HG03060 (cell line): Measurements from ENCODE around the gene SAMHD1.
"Not testable (repeated sequence)": the region's sequence is repeated elsewhere in the genome, so short reads cannot be mapped to it uniquely, and the experiment has no call there.

Experiments
- ATAC-seq: cut with Tn5 transposase; IDR thresholded peaks from one replicate; pipeline ENCODE4 v1.9.1; 2021; ENCODE audit warnings: low read depth, moderate number of reproducible peaks; ENCODE audit not compliant: unreplicated experiment

The SAMHD1 gene

DNA sequence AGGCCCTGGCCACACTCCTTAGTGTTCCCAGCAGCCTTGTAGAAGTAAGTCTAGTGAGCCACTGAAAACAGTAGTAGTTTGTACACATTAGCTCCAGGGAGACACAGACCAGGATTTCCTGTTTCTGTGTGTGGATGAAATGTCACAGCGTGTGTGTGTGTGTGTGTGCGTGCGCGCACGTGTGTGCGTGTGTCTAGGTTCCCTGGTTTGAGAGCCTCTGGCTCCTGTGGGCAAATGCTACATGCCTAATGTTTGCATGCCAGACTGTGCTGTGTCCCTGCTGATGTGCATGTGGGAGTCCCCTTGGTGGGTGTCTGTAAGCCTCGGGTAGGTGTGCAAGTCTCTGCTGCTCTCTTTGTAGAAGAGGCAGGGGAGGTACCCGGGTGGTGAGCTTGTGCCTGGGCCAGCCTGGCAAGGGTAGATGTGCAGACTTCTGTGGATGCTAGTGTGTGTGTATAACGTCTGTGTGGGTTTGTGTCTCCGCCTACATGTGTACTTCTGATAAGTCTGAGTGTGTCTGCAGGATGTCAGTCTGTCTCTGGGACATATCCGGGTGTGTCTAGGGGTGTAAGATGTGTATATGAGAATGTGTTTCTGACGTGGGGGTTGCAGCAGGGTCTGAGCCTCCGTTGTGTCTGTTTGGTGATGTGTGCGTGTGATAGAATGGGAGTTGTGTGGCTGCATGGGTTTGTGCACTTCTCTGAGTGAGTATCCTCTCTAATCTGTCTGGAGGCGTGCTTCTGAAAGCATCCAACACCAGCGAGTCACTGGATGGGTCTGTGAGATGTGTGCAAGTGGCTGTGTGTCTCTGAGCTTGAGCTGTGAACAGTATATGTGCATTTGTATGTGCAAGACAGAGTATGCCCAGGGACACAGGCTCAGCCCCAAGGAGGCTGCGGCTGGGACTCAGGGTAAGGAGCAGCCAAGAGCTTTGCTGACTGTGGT lies 94.5 kb downstream of the SAMHD1 start:
- ATAC-seq, result no peak

DNA sequence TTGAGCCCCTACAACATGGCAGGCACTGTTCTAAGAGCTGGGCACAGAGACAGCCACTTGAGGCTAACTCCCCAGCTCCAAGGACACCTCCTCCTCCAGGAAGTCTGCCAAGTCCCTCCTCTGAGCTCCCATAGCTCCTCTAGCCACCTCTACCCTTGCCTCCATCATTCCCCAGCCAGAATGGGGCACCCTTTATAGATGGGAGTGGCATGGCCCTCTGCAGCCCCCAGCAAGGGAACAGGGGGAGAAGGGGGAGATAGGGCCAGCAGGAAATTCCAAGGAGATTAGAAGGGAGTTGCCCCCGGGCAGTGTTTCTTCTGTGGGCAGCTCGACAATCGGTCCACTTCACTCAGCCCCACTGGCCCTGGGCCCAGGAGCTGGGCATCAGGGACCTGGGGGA lies 95.3 kb downstream of the SAMHD1 start:
- ATAC-seq, result no peak

GRCh38 chr20:36855241-36855657 lies 96.3 kb downstream of the SAMHD1 start:
- no peak for ATAC-seq

GRCh38 chr20:36854348-36855240 lies 96.9 kb downstream of the SAMHD1 start:
- ATAC-seq, result no peak

- ATAC-seq, result no peak
These were observed 99.3 kb downstream of the SAMHD1 start for GRCh38 chr20:36852187-36852586.

DNA sequence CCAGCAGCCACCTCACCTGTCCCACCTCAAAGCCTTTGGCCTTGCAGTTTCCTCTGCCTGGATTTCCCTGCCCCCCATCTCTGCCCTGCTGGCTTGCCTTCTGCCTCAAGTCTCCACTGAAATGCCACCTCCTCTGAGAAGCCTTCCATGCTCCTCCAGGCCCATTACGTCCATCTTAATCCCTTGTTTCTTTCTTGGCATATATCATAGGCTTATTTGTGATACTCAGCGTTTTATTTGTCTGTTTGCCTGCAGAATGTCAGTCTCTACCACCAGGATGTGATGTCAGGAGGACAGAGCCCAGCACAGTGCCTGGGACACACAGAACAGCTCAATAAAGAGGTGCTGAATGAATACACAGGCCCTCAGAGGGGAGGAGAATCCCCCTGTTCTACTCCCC lies 100.0 kb downstream of the SAMHD1 start:
- no peak for ATAC-seq

DNA sequence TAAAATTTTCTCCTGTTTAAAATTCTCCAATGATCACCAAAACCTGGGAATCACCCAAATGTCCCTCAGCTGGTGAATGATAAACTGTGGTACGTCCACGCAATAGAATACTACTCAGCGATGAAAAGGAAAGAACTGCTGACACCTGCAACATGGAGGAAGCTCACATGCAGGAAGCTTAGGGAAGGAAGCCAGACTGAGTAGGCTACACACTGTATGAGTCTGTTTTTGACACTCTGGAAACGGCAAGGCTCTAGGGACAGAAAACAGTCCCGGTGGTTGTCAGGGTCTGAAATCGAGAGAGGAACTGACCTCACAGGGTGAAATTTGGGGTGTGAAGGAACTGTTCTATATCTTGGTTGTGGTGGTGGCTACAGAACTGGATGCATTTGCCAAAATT lies 100.7 kb downstream of the SAMHD1 start:
- no peak for ATAC-seq

GRCh38 chr20:36849333-36850065 lies 102.0 kb downstream of the SAMHD1 start:
- no peak for ATAC-seq

GRCh38 chr20:36848677-36849076 lies 102.8 kb downstream of the SAMHD1 start:
- no peak for ATAC-seq

GRCh38 chr20:36848078-36848660 lies 103.3 kb downstream of the SAMHD1 start:
- no peak for ATAC-seq

GRCh38 chr20:36847710-36848040 lies 103.8 kb downstream of the SAMHD1 start:
- no peak for ATAC-seq

DNA sequence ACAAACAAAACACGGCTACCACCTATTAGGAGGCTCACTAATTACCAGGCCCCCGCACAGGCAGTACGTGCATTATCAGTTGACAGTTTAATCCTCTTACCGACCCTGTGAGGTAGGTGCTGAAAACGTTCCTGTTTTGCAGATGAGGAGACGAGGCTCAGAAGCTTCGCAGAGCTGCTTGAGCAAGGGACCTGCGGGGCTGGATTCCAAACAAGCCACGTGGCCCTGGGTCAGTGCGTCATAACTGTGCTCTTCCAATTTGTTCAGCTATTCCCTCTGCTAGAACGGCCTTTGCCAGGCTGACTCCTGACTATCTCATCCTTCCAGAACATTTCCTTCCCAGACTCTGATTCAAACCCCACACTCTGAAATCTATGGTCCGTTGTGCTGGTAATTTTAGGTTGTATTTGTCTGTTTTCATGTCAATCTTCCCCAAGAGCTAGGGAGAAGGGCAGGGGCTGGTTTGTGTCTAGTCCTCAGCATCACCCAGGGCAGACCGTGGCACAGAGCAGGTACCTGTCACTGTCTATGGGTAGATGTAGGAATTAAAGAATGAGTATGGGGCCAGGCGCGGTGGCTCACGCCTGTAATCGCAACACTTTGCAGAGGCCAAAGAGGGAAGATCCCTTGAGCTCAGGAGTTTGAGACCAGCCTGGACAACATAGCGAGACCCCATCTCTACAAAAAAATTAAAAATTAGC lies 104.3 kb downstream of the SAMHD1 start:
- ATAC-seq, result no peak

DNA sequence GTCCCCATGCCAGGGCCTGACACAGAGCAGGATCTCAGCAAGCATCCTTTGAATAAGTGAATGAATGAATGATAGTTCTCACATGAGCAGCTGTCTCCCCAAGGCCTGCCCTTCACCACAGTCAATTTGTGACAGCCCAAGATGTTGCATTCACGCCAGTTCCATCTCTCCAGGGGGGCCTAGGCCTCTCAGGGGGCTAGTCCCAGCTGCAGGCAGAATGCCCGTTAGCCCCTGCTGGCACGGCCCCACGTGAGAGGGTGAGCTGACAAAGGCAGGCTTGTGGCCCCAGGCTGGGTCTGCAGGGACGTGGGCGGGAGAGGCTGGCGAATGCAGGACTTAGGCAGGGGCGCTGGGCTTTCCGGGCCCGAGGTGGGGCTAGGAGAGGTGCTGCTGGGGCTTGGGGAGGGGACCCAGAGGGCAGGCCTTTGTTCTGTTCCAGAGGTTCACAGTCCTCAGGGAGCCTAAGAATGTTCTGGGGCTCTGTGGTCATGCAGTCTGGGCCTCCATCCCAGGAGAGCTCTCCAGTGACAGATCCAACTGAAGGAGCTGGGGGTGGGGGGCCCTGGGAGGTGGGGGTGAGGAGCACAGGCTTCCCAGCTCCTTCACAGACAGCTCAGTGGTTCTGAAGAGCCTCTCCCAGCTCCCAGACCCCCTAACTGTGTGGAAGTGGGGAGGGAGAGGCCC lies 106.1 kb downstream of the SAMHD1 start:
- ATAC-seq, result no peak

DNA sequence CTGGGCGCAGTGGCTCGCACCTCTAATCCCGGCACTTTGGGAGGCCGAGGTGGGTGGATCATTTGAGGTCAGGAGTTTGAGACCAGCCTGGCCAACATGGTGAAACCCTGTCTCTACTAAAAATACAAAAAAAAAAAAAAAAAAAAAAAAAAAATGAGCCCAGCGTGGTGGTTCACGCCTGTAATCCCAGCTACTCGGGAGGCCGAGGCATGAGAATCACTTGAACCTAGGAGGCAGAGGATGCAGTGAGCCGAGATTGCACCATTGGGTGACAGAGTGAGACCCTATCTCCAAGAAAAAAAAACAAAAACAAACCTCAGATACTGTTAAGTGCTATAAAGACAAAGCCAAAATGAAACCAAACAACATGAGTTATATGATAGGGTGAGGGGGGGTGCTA lies 110.5 kb downstream of the SAMHD1 start:
- ATAC-seq, result not testable (repeated sequence)
